Measurements from ENCODE around the gene LRRFIP1.

- TF ChIP-seq CTCF (IDR thresholded peaks at IDR 0.05 in 8 of 11, conservative IDR thresholded peaks at IDR 0.05 in 3 of 11) (no peak), POLR2A (IDR thresholded peaks at IDR 0.05) (no peak), POLR2AphosphoS5 (IDR thresholded peaks at IDR 0.05) (no peak)
Observed at GRCh38 chr2:237701859-237702390, 74.5 kb downstream of the LRRFIP1 start.

Measured in spleen (tissue), 7 donors.